ENCODE results near the gene ZNF398.

Gene ZNF398

DNA sequence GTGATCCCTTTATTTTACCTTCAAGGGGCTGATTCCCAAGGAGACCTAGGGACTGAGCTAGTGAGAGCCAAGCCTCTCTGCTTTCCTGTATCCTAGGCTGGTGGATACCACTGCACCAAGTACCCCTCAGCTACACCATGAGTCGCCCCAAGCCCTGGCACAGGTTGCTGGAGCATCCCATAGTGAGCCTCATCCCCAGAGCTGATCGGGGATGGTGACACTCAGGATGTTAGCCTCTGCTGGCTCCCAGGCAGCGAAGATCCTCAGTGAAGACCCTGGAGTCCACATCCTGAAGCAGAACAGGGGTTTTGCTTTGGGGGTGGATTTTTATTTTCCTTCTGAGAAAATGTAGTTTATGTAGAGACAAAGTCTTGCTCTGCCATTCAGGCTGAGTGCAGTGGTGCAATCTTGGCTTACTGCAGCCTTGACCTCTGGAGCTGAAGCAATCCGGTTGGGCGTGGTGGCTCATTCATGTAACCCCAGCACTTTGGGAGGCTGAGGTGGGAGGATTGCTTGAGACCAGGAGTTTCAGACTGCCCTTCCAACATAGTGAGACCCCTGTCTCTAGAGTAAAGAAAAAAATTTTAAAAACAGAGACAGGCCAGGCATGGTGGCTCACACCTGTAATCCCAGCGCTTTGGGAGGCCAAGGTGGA, 79.7 kb downstream of the ZNF398 start:
- DNase-seq (ENCODE audit: low read depth): no peak

DNA sequence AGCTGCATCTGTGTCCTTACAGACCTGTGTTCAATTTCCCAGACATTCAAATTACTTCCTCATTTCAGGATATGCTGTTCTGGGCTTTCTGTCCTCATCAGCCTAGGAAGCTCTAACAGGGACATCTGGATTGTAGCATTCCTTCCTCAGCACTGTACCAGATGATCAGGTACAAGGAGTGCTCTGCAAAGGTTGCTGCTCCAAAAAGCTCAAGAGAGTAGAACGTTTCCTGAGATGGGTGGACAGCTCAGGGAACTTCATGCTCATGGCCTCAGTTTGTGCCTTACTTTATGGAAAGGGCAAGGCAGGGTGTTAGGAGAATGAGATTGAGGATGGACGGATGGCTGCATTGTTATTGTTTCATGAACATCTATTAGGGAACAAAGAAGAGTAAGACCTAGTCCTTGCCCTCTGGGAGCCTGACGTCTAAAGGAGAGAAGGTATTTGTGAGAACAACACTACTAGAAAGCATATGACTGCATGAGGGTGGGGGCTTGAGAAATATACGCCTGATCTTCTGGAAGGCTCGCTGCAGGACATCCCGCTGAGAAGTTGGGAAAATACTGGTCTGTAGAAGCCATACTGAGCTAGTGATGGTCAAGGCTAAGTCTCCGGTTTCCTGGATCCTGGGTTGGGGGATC, 81.7 kb downstream of the ZNF398 start:
- no peak for DNase-seq (ENCODE audit: low read depth)

DNA sequence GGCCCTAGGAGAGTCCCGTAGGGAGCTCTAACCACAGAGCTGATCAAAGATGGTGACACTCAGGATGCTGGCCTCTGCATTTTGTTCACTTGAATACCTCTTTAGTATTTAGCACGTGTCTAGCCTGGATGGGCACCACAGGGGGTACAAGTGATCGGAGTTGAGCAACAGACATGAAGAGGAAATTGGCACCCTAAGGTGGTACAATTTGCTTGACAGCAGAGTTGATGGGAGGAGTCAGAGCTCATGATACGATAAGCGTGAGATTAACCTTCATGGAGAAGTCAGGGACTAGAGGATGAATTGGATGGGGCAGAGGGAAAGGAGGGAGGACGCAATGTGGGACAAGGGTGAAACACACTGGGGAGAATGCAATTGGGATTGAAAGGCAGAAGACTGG, 82.3 kb downstream of the ZNF398 start:
- no peak for DNase-seq (ENCODE audit: low read depth)

DNA sequence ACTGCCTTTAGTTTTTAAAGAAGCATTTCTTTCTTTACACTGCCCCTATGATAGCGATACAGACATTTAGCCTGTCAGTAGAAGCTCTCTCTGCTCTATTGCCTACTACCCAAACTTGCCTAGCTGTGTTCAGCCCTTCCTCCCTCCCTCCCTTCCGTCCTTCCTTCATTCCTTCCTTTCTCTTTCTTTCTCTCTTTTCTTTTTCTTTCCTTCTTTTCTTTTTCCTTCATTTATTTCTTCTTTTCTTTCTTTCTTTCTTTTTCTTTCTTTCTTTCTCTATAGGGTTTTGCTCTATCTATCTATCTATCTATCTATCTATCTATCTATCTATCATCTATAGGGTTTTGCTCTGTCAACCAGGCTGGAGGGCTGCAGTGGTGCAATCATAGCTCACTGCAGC, 85.1 kb downstream of the ZNF398 start:
- no peak for DNase-seq (ENCODE audit: low read depth)
